GM20431 (cell line): ENCODE measurements around the gene KRTAP27-1.

Experiments used
- in situ Hi-C: fragments of 300-500 bp; cut with MseI, MboI; formaldehyde crosslinking; loops from one replicate; pipeline ENCODE4 v1.15.0; 2020; ENCODE audit warnings: low sequenced_read_pairs; ENCODE audit not compliant: unreplicated experiment

KRTAP27-1 gene

GRCh38 chr21:30337276-30337744 is at the start of gene KRTAP27-1:
Gene KRTAP27-1 (minus strand): TSS chr21:30337694. CDS start chr21:30337668, 26 bp downstream.
- in situ Hi-C loops, result loop anchor here (25.0 kb wide), 1 partner anchor 750 kb away; no protein-coding TSS in a partner anchor

- in situ Hi-C loops, result no loop called here
Observed at GRCh38 chr21:30382201-30382600, 44.7 kb upstream of the KRTAP27-1 start.

GRCh38 chr21:30372139-30372770 is 34.8 kb upstream of the KRTAP27-1 start, which contains the start of gene KRTAP13-2:
Gene KRTAP13-2 (minus strand): TSS chr21:30372271. CDS start chr21:30372213, 58 bp downstream.
- in situ Hi-C loops, result no loop called here

- in situ Hi-C loops, result no loop called here
Observed at GRCh38 chr21:30355906-30356305, 18.4 kb upstream of the KRTAP27-1 start.

GRCh38 chr21:30354308-30355005 is 17.0 kb upstream of the KRTAP27-1 start:
- in situ Hi-C loops, result no loop called here

GRCh38 chr21:30351534-30351933 is 14.0 kb upstream of the KRTAP27-1 start:
- in situ Hi-C loops, result no loop called here

GRCh38 chr21:30349572-30349971 is 12.1 kb upstream of the KRTAP27-1 start:
- in situ Hi-C loops, result loop anchor here (25.0 kb wide), 1 partner anchor 738 kb away; no protein-coding TSS in a partner anchor

GRCh38 chr21:30348506-30348905 is 11.0 kb upstream of the KRTAP27-1 start, which contains the start of gene KRTAP23-1:
Gene KRTAP23-1 (minus strand): TSS chr21:30348606. CDS start chr21:30348606, 0 bp downstream.
- in situ Hi-C loops, result loop anchor here (25.0 kb wide), 1 partner anchor 739 kb away; no protein-coding TSS in a partner anchor

GRCh38 chr21:30345014-30345413 is 7.5 kb upstream of the KRTAP27-1 start:
- in situ Hi-C loops, result loop anchor here (25.0 kb wide), 1 partner anchor 742 kb away; no protein-coding TSS in a partner anchor

GRCh38 chr21:30340714-30341573 is 3.5 kb upstream of the KRTAP27-1 start:
- in situ Hi-C loops, result loop anchor here (25.0 kb wide), 1 partner anchor 746 kb away; no protein-coding TSS in a partner anchor

- in situ Hi-C loops, result loop anchor here (25.0 kb wide), 1 partner anchor 749 kb away; no protein-coding TSS in a partner anchor
Observed at GRCh38 chr21:30338717-30339116, 1.2 kb upstream of the KRTAP27-1 start.

GRCh38 chr21:30337772-30338171 is 278 bp upstream of the KRTAP27-1 start:
- in situ Hi-C loops, result loop anchor here (25.0 kb wide), 1 partner anchor 750 kb away; no protein-coding TSS in a partner anchor

GRCh38 chr21:30336596-30336995 is 898 bp downstream of the KRTAP27-1 start:
- in situ Hi-C loops, result loop anchor here (25.0 kb wide), 1 partner anchor 751 kb away; no protein-coding TSS in a partner anchor

- in situ Hi-C loops, result loop anchor here (25.0 kb wide), 1 partner anchor 754 kb away; no protein-coding TSS in a partner anchor
Observed at GRCh38 chr21:30333736-30334135, 3.8 kb downstream of the KRTAP27-1 start.

GRCh38 chr21:30332681-30333080 is 4.8 kb downstream of the KRTAP27-1 start:
- in situ Hi-C loops, result loop anchor here (25.0 kb wide), 1 partner anchor 755 kb away; no protein-coding TSS in a partner anchor

- in situ Hi-C loops, result loop anchor here (25.0 kb wide), 1 partner anchor 758 kb away; no protein-coding TSS in a partner anchor
Observed at GRCh38 chr21:30329203-30329875, 8.2 kb downstream of the KRTAP27-1 start.

GRCh38 chr21:30326390-30326789 is 11.1 kb downstream of the KRTAP27-1 start:
- in situ Hi-C loops, result loop anchor here (25.0 kb wide), 1 partner anchor 761 kb away; no protein-coding TSS in a partner anchor

- in situ Hi-C loops, result no loop called here
Observed at GRCh38 chr21:30320215-30320614, 17.3 kb downstream of the KRTAP27-1 start, which contains the start of gene KRTAP26-1. Gene KRTAP26-1 (minus strand): TSS chr21:30320315. CDS start chr21:30320035, 280 bp downstream.

GRCh38 chr21:30315701-30316100 is 21.8 kb downstream of the KRTAP27-1 start:
- in situ Hi-C loops, result no loop called here
